HCT116 (cell line): Measurements from ENCODE around the gene PTPRC. TPM values are rescaled to one million over a fixed set of nuclear protein-coding genes. Genes with fewer than 3 reads are reported as not detected.

Experiments
- ATAC-seq: fragments of 200-7000 bp; cut with Tn5 transposase; 2 replicates; pipeline ENCODE4 v1.9.1; 2020; ENCODE audit warnings: mild to moderate bottlenecking, moderate library complexity
- BruUV-seq: library from RNA; stranded (reverse); fragments of 400-500 nt; replicated peaks from 2 replicates; lab custom pipeline; 2021; lab: Mats Ljungman, UMichigan
- CTCF ChIA-PET: fragments of 300-600 bp; sonication (Branson Sonifier 250); formaldehyde crosslinking; loops from one replicate; lab custom pipeline; 2021; ENCODE audit warnings: antibody characterized with exemption; lab: Charles Lee
- POLR2A ChIA-PET: fragments of 300-600, 350-600 bp; sonication (Branson Sonifier 250); formaldehyde crosslinking; loops from one replicate; lab custom pipeline; 2021; ENCODE audit warnings: antibody characterized with exemption; lab: Charles Lee
- RAD21 ChIA-PET, 2 experiments: fragments of 300-600 bp; sonication (Branson Sonifier 250); formaldehyde crosslinking; loops; one replicate each; lab custom pipeline; 2023; ENCODE audit warnings: low total read pairs in 2 of 2; ENCODE audit not compliant: uncharacterized antibody in 2 of 2, unreplicated experiment in 2 of 2, low non-redundant PET in 1 of 2; lab: Charles Lee
- DNase-seq: peaks from one replicate; pipeline ENCODE4 v3.0.0-alpha.2; 2010; ENCODE audit warnings: low read depth, low spot score
- H2AFZ ChIP-seq: fragments of 200-600 bp; shearing (Covaris generic), sonication (generic); 2 replicates; pipeline ENCODE4 v1.6.1; 2017; ENCODE audit warnings: low read depth, mixed run types, mixed read lengths, antibody characterized with exemption, low read length; ENCODE audit not compliant: poor library complexity, severe bottlenecking
- H3K27ac ChIP-seq: 2 replicates; pipeline ENCODE4 v1.5.1; 2012; ENCODE audit warnings: low read depth, low read length
- H3K27me3 ChIP-seq: fragments of 200-600 bp; sonication (generic); 2 replicates; pipeline ENCODE4 v1.6.1; 2016; ENCODE audit warnings: mixed run types, low read length, mixed read lengths; ENCODE audit not compliant: insufficient read depth
- H3K36me3 ChIP-seq, 2 experiments: fragments of 200-500 bp in 1 of 2; fragments of 200-600 bp in 1 of 2; sonication (Bioruptor generic) in 1 of 2; sonication (generic) in 1 of 2; 2 replicates each; pipeline versions ENCODE4 v1.5.1 to v1.6.1; 2014 to 2016; ENCODE audit warnings: low read length in 2 of 2, inconsistent platforms in 1 of 2, mixed read lengths in 1 of 2, mixed run types in 1 of 2; ENCODE audit not compliant: insufficient read depth in 2 of 2, control insufficient read depth in 1 of 2
- H3K4me1 ChIP-seq, 2 experiments: fragments of 200-600 bp in 1 of 2; sonication (generic) in 1 of 2; 2 replicates each; pipeline versions ENCODE4 v1.5.1 to v1.6.1; 2012 to 2017; ENCODE audit warnings: low read length in 2 of 2, inconsistent platforms in 1 of 2, mild to moderate bottlenecking in 1 of 2, mixed read lengths in 1 of 2, mixed run types in 1 of 2, moderate library complexity in 1 of 2; ENCODE audit not compliant: insufficient read depth in 2 of 2, control insufficient read depth in 1 of 2
- H3K4me2 ChIP-seq: fragments of 200-600 bp; sonication (generic); 2 replicates; pipeline ENCODE4 v1.6.1; 2017; ENCODE audit warnings: mixed run types, low read length, mixed read lengths
- H3K4me3 ChIP-seq, 2 experiments: fragments of 200-600 bp in 1 of 2; sonication (generic) in 1 of 2; replicated peaks in 1 of 2; 2 replicates each; pipeline ENCODE4 v1.5.1; 2011 to 2016; ENCODE audit warnings: low read length in 2 of 2, control low read depth in 1 of 2, low read depth in 1 of 2, mild to moderate bottlenecking in 1 of 2, mixed read lengths in 1 of 2, mixed run types in 1 of 2
- H3K79me2 ChIP-seq: fragments of 200-600 bp; sonication (generic); 2 replicates; pipeline ENCODE4 v1.6.1; 2017; ENCODE audit warnings: mild to moderate bottlenecking, mixed run types, low read length, moderate library complexity, mixed read lengths; ENCODE audit not compliant: insufficient read depth
- H3K9ac ChIP-seq: fragments of 200-600 bp; sonication (generic); 2 replicates; pipeline ENCODE4 v1.6.1; 2016; ENCODE audit warnings: low read length, mixed read lengths
- H3K9me2 ChIP-seq: fragments of 200-600 bp; sonication (generic), shearing (Covaris generic); 2 replicates; pipeline ENCODE4 v1.6.1; 2017; ENCODE audit warnings: mixed run types, mild to moderate bottlenecking, moderate library complexity; ENCODE audit not compliant: insufficient read depth
- H3K9me3 ChIP-seq, 2 experiments: fragments of 200-500 bp in 1 of 2; fragments of 200-600 bp in 1 of 2; sonication (Bioruptor generic) in 1 of 2; sonication (generic) in 1 of 2; 2 replicates each; pipeline ENCODE4 v1.6.1; 2014 to 2017; ENCODE audit warnings: low read length in 2 of 2, mixed read lengths in 2 of 2, inconsistent platforms in 1 of 2, low read depth in 1 of 2, mild to moderate bottlenecking in 1 of 2, mixed run types in 1 of 2, moderate library complexity in 1 of 2; ENCODE audit not compliant: control insufficient read depth in 1 of 2, insufficient read depth in 1 of 2
- H4K20me1 ChIP-seq: fragments of 200-600 bp; sonication (generic), shearing (Covaris generic); 2 replicates; pipeline ENCODE4 v1.6.1; 2017; ENCODE audit warnings: mixed run types, mild to moderate bottlenecking, moderate library complexity; ENCODE audit not compliant: insufficient read depth
- SP1 ChIP-seq: IDR thresholded peaks from 2 replicates; pipeline ENCODE4 v1.6.1; 2012; ENCODE audit warnings: low read depth
- intact Hi-C: fragments of 100-400 bp; cut with micrococcal nuclease; formaldehyde crosslinking; loops from 2 replicates; pipeline ENCODE4 v1.10.0; 2022
- total RNA-seq: library from RNA; stranded (reverse); gene quantifications from one replicate; pipeline ENCODE4 v1.2.1, GENCODE V29; 2021; ENCODE audit not compliant: unreplicated experiment
- TF ChIP-seq, protein P1 (sequence below), 3 experiments: fragments of 200-600 bp in 1 of 3; sonication (generic) in 1 of 3; IDR thresholded peaks in 2 of 3; conservative IDR thresholded peaks in 1 of 3; 2 replicates each; pipeline ENCODE4 v1.5.1; 2012 to 2017; ENCODE audit warnings: low read depth in 2 of 3, low read length in 2 of 3, antibody characterized with exemption in 1 of 3, borderline replicate concordance in 1 of 3, control low read depth in 1 of 3, mild to moderate bottlenecking in 1 of 3, mixed read lengths in 1 of 3, mixed run types in 1 of 3, moderate library complexity in 1 of 3; ENCODE audit not compliant: insufficient read depth in 1 of 3
- TF ChIP-seq, protein P2 (sequence below): IDR thresholded peaks from 2 replicates; pipeline ENCODE4 v1.6.1; 2012; ENCODE audit warnings: low read depth
- TF ChIP-seq, protein P3 (sequence below): IDR thresholded peaks from 2 replicates; pipeline ENCODE4 v1.6.1; 2012

PTPRC gene
- total RNA-seq, 1 experiment from 2014 or later: 1.2 TPM

DNA sequence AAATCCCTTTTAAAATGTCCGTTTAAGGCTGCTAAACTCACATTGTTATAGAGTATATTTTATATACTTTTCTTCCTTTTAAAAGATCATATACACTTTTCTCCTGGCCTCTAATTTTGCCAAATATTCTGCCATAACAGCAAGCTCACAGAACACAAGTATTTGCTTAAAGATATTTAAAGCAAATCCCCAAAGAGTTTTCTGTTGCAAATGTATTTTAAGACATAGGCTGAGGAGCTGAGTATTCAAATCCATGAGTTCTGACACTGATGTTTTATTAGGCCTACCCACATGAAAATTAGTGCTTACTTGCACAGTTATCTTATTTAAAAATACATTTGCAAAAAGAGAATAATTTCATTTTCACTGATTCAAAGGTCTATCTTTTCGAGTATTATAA, 1.7 kb upstream of the PTPRC start:
- no peaks in the 10 kb centered on the region for H3K9me2 ChIP-seq
- H3K27me3 ChIP-seq: no peaks in the 10 kb centered on the region
- no peaks in the 10 kb centered on the region for H3K36me3 ChIP-seq
- ATAC-seq (no peak), DNase-seq (no peak)
- no TSS peak for BruUV-seq
- H3K27ac ChIP-seq: no peak overlapping the region
- no peaks in the 10 kb centered on the region for H3K9me3 ChIP-seq
- ChIA-PET POLR2A (no interaction called here), CTCF (no interaction called here), RAD21 (no interaction called here)
- H3K79me2 ChIP-seq: no peaks in the 10 kb centered on the region
- no peak overlapping the region for H2AFZ ChIP-seq
- no peak overlapping the region for H3K9ac ChIP-seq
- no peak overlapping the region for H3K4me3 ChIP-seq
- no peak overlapping the region for H3K4me2 ChIP-seq
- H3K4me1 ChIP-seq: no peaks in the 10 kb centered on the region
- intact Hi-C loops: no loop called here
- TF ChIP-seq SP1: no peak
- TF ChIP-seq, protein P1, sequence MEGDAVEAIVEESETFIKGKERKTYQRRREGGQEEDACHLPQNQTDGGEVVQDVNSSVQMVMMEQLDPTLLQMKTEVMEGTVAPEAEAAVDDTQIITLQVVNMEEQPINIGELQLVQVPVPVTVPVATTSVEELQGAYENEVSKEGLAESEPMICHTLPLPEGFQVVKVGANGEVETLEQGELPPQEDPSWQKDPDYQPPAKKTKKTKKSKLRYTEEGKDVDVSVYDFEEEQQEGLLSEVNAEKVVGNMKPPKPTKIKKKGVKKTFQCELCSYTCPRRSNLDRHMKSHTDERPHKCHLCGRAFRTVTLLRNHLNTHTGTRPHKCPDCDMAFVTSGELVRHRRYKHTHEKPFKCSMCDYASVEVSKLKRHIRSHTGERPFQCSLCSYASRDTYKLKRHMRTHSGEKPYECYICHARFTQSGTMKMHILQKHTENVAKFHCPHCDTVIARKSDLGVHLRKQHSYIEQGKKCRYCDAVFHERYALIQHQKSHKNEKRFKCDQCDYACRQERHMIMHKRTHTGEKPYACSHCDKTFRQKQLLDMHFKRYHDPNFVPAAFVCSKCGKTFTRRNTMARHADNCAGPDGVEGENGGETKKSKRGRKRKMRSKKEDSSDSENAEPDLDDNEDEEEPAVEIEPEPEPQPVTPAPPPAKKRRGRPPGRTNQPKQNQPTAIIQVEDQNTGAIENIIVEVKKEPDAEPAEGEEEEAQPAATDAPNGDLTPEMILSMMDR (IDR thresholded peaks at IDR 0.05 in 2 of 3, conservative IDR thresholded peaks at IDR 0.05 in 1 of 3; ENCODE audit: borderline replicate concordance in 1 of 3, insufficient read depth in 1 of 3, low read depth in 2 of 3, low read length in 2 of 3): no peak
- TF ChIP-seq, protein P2, sequence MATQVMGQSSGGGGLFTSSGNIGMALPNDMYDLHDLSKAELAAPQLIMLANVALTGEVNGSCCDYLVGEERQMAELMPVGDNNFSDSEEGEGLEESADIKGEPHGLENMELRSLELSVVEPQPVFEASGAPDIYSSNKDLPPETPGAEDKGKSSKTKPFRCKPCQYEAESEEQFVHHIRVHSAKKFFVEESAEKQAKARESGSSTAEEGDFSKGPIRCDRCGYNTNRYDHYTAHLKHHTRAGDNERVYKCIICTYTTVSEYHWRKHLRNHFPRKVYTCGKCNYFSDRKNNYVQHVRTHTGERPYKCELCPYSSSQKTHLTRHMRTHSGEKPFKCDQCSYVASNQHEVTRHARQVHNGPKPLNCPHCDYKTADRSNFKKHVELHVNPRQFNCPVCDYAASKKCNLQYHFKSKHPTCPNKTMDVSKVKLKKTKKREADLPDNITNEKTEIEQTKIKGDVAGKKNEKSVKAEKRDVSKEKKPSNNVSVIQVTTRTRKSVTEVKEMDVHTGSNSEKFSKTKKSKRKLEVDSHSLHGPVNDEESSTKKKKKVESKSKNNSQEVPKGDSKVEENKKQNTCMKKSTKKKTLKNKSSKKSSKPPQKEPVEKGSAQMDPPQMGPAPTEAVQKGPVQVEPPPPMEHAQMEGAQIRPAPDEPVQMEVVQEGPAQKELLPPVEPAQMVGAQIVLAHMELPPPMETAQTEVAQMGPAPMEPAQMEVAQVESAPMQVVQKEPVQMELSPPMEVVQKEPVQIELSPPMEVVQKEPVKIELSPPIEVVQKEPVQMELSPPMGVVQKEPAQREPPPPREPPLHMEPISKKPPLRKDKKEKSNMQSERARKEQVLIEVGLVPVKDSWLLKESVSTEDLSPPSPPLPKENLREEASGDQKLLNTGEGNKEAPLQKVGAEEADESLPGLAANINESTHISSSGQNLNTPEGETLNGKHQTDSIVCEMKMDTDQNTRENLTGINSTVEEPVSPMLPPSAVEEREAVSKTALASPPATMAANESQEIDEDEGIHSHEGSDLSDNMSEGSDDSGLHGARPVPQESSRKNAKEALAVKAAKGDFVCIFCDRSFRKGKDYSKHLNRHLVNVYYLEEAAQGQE: no peak
- TF ChIP-seq, protein P3, sequence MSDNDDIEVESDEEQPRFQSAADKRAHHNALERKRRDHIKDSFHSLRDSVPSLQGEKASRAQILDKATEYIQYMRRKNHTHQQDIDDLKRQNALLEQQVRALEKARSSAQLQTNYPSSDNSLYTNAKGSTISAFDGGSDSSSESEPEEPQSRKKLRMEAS: no peak
- no peaks in the 10 kb centered on the region for H4K20me1 ChIP-seq
